RWPE2 (cell line): ENCODE data around the gene AARSD1.
A peak's percentile ranks its signal among the peaks of the same experiment; 100 is the strongest.

Source experiments
- ATAC-seq: fragments of 200-7000 bp; cut with Tn5 transposase; 3 replicates; pipeline ENCODE4 v1.9.1; 2021; ENCODE audit warnings: low read depth
- DNase-seq: peaks from one replicate; pipeline ENCODE4 v3.0.0-alpha.2; 2020; ENCODE audit warnings: low spot score
- H3K27ac ChIP-seq: fragments of 450-650 bp; 2 replicates; pipeline ENCODE4 v1.5.1; 2017; ENCODE audit warnings: mild to moderate bottlenecking; ENCODE audit not compliant: poor library complexity, severe bottlenecking
- H3K27me3 ChIP-seq: fragments of 250-450 bp; sonication (Bioruptor Pico); 2 replicates; pipeline ENCODE4 v1.5.1; 2021; ENCODE audit warnings: mild to moderate bottlenecking, moderate library complexity; ENCODE audit not compliant: insufficient read depth, poor library complexity, severe bottlenecking
- H3K36me3 ChIP-seq: fragments of 250-450 bp; sonication (Bioruptor Pico); 2 replicates; pipeline ENCODE4 v1.5.1; 2020; ENCODE audit warnings: low read depth, mild to moderate bottlenecking, moderate library complexity
- H3K4me1 ChIP-seq: fragments of 250-450 bp; sonication (Bioruptor Pico); 2 replicates; pipeline ENCODE4 v1.5.1; 2021; ENCODE audit warnings: mild to moderate bottlenecking, moderate library complexity; ENCODE audit not compliant: insufficient read depth, poor library complexity, severe bottlenecking
- H3K4me3 ChIP-seq: fragments of 250-450 bp; sonication (Bioruptor Pico); 2 replicates; pipeline ENCODE4 v1.5.1; 2021; ENCODE audit warnings: mild to moderate bottlenecking, moderate library complexity; ENCODE audit not compliant: severe bottlenecking
- H3K9me3 ChIP-seq: fragments of 250-450 bp; sonication (Bioruptor Pico); 2 replicates; pipeline ENCODE4 v1.5.1; 2021; ENCODE audit warnings: mild to moderate bottlenecking, moderate library complexity; ENCODE audit not compliant: severe bottlenecking
- TF ChIP-seq, protein P1 (sequence below): fragments of 450-650 bp; IDR thresholded peaks from one replicate; pipeline ENCODE4 v1.5.1; 2017; ENCODE audit warnings: mild to moderate bottlenecking, moderate library complexity; ENCODE audit not compliant: poor library complexity, severe bottlenecking

AARSD1 gene, protein sequence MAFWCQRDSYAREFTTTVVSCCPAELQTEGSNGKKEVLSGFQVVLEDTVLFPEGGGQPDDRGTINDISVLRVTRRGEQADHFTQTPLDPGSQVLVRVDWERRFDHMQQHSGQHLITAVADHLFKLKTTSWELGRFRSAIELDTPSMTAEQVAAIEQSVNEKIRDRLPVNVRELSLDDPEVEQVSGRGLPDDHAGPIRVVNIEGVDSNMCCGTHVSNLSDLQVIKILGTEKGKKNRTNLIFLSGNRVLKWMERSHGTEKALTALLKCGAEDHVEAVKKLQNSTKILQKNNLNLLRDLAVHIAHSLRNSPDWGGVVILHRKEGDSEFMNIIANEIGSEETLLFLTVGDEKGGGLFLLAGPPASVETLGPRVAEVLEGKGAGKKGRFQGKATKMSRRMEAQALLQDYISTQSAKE

DNA sequence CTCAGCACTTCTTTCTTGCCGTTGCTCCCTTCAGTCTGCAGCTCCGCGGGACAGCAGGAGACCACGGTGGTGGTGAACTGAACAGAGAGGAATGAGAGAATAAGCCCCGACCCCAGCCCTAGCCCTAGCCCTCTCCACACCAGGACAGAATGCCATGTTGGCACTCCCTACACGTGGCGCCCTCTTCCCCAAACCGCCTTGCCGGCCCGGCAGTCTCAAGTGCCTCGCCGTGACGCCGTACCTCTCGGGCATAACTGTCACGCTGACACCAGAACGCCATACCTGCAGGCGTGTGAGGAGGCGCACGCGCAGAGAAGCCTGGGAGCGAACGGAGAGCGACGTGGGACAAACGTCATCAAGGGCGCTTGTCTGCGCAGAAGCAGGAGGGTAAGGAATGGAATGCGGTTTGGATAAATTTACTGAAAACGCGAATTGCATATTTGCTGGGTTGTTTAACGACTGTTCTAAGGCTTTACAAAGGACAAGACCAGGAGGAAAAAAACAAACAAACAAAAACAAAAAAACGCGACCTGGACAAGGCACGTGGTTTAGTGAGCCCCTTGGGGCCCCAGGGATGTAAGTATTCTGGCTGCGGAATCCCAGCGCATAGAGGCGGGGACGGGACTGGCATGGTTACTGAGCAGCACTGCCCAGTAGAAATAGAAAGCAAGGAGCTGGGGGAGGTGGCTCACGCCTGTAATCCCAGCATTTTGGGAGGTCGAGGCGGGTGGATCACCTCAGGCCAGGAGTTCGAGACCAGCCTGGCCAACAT is at the start of gene AARSD1:
TSS of gene AARSD1 (minus strand) at position 294 of the 772 bp plus-strand sequence. CDS start at position 280, 14 bp downstream.
- no peaks in the 10 kb centered on the region for H3K27me3 ChIP-seq
- peak; percentile 86 for DNase-seq
- H3K27ac ChIP-seq = peak within 1 kb of the TSS; percentile 49
- TF ChIP-seq, protein P1, sequence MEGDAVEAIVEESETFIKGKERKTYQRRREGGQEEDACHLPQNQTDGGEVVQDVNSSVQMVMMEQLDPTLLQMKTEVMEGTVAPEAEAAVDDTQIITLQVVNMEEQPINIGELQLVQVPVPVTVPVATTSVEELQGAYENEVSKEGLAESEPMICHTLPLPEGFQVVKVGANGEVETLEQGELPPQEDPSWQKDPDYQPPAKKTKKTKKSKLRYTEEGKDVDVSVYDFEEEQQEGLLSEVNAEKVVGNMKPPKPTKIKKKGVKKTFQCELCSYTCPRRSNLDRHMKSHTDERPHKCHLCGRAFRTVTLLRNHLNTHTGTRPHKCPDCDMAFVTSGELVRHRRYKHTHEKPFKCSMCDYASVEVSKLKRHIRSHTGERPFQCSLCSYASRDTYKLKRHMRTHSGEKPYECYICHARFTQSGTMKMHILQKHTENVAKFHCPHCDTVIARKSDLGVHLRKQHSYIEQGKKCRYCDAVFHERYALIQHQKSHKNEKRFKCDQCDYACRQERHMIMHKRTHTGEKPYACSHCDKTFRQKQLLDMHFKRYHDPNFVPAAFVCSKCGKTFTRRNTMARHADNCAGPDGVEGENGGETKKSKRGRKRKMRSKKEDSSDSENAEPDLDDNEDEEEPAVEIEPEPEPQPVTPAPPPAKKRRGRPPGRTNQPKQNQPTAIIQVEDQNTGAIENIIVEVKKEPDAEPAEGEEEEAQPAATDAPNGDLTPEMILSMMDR = no peak
- peak; percentile 90 for ATAC-seq
- peaks cover 32% of the 10 kb centered on the region for H3K36me3 ChIP-seq
- H3K4me3 ChIP-seq = peak within 1 kb of the TSS; percentile 51
- no peaks in the 10 kb centered on the region for H3K4me1 ChIP-seq
- H3K9me3 ChIP-seq = no peaks in the 10 kb centered on the region

DNA sequence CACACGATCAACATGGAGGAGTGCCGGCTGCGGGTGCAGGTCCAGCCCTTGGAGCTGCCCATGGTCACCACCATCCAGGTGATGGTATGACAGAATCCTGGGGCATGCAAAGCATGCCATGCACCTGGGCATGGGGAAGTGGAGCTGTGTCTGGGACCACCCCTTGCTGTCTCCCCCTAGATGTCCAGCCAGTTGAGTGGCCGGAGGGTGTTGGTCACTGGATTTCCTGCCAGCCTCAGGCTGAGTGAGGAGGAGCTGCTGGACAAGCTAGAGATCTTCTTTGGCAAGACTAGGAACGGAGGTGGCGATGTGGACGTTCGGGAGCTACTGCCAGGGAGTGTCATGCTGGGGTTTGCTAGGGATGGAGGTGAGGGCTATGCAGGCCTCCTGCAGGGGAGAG is 49.0 kb upstream of the AARSD1 start:
- Histone ChIP-seq H3K36me3 (peaks cover 15% of the 10 kb centered on the region), H3K27ac (no peak overlapping the region), H3K4me3 (no peak overlapping the region), H3K27me3 (no peaks in the 10 kb centered on the region), H3K9me3 (no peaks in the 10 kb centered on the region), H3K4me1 (no peaks in the 10 kb centered on the region)
- TF ChIP-seq, protein P1 = no peak
- ATAC-seq (no peak; the same call in 2 of the 3 replicates), DNase-seq (no peak)

DNA sequence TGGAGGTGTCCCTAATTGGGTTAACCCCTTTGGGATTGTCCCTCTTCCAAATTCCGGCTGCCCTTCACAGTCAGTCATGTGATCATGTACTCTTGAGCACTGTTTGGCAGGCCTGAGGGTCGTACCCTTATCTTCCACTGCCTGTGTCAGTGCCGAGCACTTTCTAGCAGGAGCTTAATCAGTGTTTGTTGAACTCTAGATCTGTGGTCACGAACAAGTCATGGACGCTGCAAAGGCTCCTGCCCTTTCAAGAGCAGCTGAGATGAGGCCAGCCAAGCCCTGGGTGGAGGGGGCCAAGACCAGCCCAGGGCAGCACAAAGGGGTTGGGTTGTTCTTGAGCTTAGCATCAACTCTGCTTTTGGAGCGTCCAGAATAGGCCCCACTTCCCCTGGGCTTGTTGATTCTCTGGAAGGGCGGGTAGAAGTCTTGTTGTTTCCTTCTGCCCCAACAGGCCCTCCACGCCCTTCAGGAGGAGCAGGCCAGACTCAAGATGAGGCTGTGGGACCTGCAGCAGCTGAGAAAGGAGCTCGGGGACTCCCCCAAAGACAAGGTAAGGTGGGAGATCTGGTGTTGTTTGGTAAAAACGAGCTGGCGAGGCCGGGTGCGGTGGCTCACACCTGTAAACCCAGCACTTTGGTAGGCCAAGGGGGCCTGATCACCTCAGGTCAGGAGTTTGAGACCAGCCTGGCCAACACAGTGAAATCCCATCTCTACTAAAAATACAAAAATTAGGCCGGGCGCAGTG is 47.6 kb upstream of the AARSD1 start:
- no peaks in the 10 kb centered on the region for H3K4me1 ChIP-seq
- H3K4me3 ChIP-seq = no peak overlapping the region
- no peak for ATAC-seq
- no peak overlapping the region for H3K27ac ChIP-seq
- TF ChIP-seq, protein P1 = no peak
- DNase-seq = no peak
- H3K9me3 ChIP-seq = no peaks in the 10 kb centered on the region
- no peaks in the 10 kb centered on the region for H3K27me3 ChIP-seq
- peaks cover 8% of the 10 kb centered on the region; the same call in 1 of the 2 replicates for H3K36me3 ChIP-seq

DNA sequence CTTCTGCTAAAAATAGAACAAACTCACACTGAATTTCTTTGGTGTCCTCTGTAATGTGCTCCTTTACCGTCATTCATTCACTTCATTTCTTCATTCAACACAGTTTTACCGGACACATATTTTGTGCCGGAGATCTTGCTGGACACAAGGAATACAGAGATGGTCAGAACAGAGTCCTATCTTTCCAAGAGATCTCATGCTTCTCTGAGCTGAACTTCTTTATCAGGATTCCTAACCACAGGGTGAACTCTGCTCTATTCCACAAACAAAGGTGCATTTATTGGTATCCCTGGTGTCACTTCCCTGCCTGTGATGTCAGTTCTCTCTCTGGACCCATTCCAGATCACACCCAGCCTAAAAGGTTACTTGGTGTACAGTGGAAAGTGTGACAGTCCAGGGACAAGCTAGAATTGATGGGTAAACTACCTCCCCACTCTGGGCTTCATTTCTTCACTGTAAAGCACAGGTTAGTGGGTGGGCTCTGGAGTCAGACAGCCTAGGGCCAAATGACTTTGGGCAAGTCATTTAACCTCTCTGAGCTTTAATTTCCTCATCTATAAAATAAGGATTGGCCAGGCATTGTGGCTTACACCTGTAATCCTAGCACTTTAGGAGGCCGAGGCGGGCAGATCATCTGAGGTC is 46.5 kb upstream of the AARSD1 start:
- no peaks in the 10 kb centered on the region for H3K27me3 ChIP-seq
- no peaks in the 10 kb centered on the region for H3K36me3 ChIP-seq
- H3K9me3 ChIP-seq = no peaks in the 10 kb centered on the region
- no peaks in the 10 kb centered on the region for H3K4me1 ChIP-seq
- ATAC-seq (no peak), DNase-seq (no peak)
- no peak overlapping the region for H3K27ac ChIP-seq
- no peak overlapping the region for H3K4me3 ChIP-seq
- TF ChIP-seq, protein P1 = no peak
